Measurements from ENCODE around the gene BLNK. TPM values are rescaled to one million over a fixed set of nuclear protein-coding genes. Genes with fewer than 3 reads are reported as not detected.

The BLNK gene
- total RNA-seq, 4 donors from 2014 or later = 0.27 to 2.4 (median 1.6) TPM

DNA sequence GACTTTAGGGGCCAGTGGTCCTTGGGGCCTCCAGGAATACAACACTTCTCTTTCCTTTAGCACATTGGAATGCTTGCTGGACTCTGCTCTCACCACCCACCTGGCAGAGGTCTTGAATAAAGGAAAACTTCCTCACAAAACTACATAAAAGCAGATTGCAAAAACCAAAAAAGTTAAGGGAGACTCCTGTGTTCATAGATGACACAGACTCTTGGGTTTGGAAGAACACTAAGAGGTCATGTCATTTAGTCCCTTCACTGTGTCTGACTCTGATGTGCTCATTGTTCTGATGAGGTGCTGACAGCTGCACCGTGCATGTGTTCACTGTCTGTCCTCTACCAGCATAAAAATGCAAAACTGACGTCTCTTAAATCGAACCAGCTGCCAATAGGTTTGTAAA is 11.4 kb downstream of the BLNK start:
- peaks cover 0 to 10% (median 0%) of the 10 kb centered on the region in 3 donors for H3K4me1 ChIP-seq
- H3K27ac ChIP-seq = no peak overlapping the region
- H3K9me3 ChIP-seq = no peaks in the 10 kb centered on the region
- H3K27me3 ChIP-seq = peaks cover 6% of the 10 kb centered on the region
- no peak overlapping the region for H3K4me3 ChIP-seq
- no peak for ATAC-seq
- 80 to 94% methylated on average over 1 to 3 of the region's 3 CpGs for WGBS, 2 donors (ENCODE audit: low coverage in 1 of 2)
- no peaks in the 10 kb centered on the region for H3K36me3 ChIP-seq
- TF ChIP-seq POLR2AphosphoS5 (IDR thresholded peaks at IDR 0.05) = no peak
- no peak for TF ChIP-seq POLR2A (IDR thresholded peaks at IDR 0.05)
- TF ChIP-seq EP300 (IDR thresholded peaks at IDR 0.05) = no peak
- TF ChIP-seq, protein P1, sequence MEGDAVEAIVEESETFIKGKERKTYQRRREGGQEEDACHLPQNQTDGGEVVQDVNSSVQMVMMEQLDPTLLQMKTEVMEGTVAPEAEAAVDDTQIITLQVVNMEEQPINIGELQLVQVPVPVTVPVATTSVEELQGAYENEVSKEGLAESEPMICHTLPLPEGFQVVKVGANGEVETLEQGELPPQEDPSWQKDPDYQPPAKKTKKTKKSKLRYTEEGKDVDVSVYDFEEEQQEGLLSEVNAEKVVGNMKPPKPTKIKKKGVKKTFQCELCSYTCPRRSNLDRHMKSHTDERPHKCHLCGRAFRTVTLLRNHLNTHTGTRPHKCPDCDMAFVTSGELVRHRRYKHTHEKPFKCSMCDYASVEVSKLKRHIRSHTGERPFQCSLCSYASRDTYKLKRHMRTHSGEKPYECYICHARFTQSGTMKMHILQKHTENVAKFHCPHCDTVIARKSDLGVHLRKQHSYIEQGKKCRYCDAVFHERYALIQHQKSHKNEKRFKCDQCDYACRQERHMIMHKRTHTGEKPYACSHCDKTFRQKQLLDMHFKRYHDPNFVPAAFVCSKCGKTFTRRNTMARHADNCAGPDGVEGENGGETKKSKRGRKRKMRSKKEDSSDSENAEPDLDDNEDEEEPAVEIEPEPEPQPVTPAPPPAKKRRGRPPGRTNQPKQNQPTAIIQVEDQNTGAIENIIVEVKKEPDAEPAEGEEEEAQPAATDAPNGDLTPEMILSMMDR (IDR thresholded peaks at IDR 0.05) = no peak

DNA sequence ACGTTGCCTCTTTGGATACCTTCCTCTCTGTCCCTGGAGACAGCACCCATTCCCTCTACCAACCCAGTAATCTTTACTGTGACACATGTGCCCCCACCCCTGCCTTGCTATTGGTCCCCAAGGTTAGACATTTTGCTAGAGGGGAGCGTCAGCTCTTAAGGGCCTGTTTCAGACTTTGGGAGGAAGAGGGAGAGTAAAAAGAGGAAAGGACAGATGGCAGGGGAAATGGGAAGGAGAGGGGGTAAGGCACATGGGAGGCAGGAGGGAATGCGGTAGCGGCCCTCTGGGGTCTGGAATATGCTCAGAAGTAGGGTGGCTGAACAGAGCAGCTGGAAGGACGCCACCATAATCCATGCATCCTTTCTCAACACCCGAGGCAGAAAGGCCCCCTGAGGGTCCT is 12.2 kb downstream of the BLNK start:
- peaks cover 0 to 10% (median 0%) of the 10 kb centered on the region in 3 donors for H3K4me1 ChIP-seq
- TF ChIP-seq POLR2A (IDR thresholded peaks at IDR 0.05) (no peak), EP300 (IDR thresholded peaks at IDR 0.05) (no peak), POLR2AphosphoS5 (IDR thresholded peaks at IDR 0.05) (no peak)
- TF ChIP-seq, protein P1 (IDR thresholded peaks at IDR 0.05) = no peak
- no peaks in the 10 kb centered on the region for H3K9me3 ChIP-seq
- no peak overlapping the region for H3K4me3 ChIP-seq
- ATAC-seq = no peak
- peaks cover 6% of the 10 kb centered on the region for H3K27me3 ChIP-seq
- H3K27ac ChIP-seq = no peak overlapping the region
- 67% methylated on average over 3 to 4 of the region's 6 CpGs for WGBS, 2 donors (ENCODE audit: low coverage in 1 of 2)
- no peaks in the 10 kb centered on the region for H3K36me3 ChIP-seq

DNA sequence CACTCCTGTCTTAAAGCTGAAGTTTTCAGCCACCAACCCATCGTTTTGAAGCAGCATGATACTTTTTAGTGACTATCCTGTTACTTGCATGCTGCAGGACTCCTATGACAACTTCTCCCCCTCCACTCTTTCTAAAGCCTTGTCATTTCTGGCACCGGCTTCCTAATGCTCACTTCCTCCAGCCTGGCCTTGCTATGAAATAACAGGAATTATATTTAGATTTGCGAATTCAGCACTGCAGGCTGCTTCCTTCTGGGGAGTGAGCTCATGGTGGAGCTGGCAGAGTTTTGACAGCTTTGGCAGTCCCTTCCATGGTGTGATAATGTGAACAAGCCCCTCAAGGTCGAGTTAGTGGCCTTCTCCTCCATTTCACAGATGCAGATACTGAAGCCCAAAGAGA is 13.4 kb downstream of the BLNK start:
- 8 to 12% methylated on average over 2 to 4 of the region's 4 CpGs for WGBS, 2 donors (ENCODE audit: low coverage in 1 of 2)
- Histone ChIP-seq H3K27ac (no peak overlapping the region), H3K4me3 (no peak overlapping the region), H3K4me1 (peaks cover 0 to 10% (median 0%) of the 10 kb centered on the region in 3 donors), H3K36me3 (no peaks in the 10 kb centered on the region), H3K27me3 (peaks cover 3% of the 10 kb centered on the region), H3K9me3 (no peaks in the 10 kb centered on the region)
- ATAC-seq = peak; percentile 50
- TF ChIP-seq POLR2AphosphoS5 (IDR thresholded peaks at IDR 0.05) (no peak), POLR2A (IDR thresholded peaks at IDR 0.05) (no peak), EP300 (IDR thresholded peaks at IDR 0.05) (no peak)
- TF ChIP-seq, protein P1 (IDR thresholded peaks at IDR 0.05) = no peak

DNA sequence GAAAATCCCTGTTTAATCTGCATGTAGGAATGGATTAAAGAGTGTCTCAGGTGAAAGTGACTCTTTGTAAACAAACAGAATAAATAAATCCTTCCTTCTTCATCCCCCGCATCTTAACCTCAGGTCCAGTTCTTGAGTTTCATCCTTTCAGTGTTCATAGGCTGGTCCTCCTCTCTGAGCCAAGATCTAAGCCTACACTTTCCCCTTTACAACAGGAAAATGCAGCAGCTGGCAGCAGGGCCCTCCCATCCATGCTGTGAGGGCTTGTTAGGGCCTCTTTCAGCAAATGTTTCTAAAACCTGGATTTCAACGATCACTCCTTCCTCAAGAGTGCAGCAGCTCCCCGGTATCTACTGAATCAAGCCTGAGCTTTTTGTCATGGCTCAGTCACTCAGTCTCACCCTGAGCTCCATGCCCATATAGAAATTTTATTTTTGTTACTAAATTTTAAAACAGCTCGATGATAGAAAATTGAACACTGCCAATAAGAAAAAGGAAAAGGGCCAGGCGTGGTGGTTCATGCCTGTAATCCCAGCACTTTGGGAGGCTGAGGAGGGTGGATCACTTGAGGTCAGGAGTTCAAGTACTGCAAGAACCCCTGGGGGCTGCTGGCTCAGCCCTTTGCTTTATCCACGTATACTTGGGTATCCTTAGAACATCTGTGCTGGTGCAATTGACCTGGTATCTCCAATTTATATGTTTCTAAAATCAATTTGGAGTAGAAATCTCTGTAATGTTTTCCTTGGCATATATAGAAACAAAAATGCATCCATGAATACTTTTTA is 15.6 kb downstream of the BLNK start:
- no peaks in the 10 kb centered on the region for H3K9me3 ChIP-seq
- ATAC-seq = no peak
- peaks cover 0 to 10% (median 0%) of the 10 kb centered on the region in 3 donors for H3K4me1 ChIP-seq
- H3K36me3 ChIP-seq = no peaks in the 10 kb centered on the region
- no peaks in the 10 kb centered on the region for H3K27me3 ChIP-seq
- 57 to 72% methylated on average over 3 to 6 of the region's 6 CpGs for WGBS, 2 donors (ENCODE audit: low coverage in 1 of 2)
- no peak overlapping the region for H3K4me3 ChIP-seq
- no peak for TF ChIP-seq POLR2AphosphoS5 (IDR thresholded peaks at IDR 0.05)
- TF ChIP-seq EP300 (IDR thresholded peaks at IDR 0.05) = no peak
- TF ChIP-seq, protein P1 (IDR thresholded peaks at IDR 0.05) = no peak
- TF ChIP-seq POLR2A (IDR thresholded peaks at IDR 0.05) = no peak
- H3K27ac ChIP-seq = no peak overlapping the region

DNA sequence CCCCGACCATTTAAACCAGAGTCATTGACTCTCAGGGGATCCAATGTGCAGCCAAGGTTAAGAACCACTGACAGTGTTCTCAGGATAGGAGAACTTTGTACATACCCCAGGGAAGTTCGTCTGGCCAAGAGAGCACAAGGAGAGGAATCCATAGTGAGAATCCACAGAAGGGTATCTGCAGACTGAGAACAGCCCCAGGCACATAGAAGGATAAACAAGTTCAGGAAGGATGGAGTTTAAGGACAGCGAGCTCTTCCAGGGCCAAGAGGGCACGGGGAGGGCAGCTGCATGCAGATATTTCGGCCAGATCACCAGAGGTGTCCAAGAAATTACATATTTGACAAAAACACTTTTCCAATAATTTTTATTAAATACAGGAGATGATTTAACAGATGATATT is 16.4 kb downstream of the BLNK start:
- 83 to 85% methylated on average over 3 to 5 of the region's 5 CpGs for WGBS, 2 donors (ENCODE audit: low coverage in 1 of 2)

More for the DNA sequence above, 16.4 kb downstream of the BLNK start:
- ATAC-seq = no peak
- Histone ChIP-seq H3K27ac (no peak overlapping the region), H3K36me3 (no peaks in the 10 kb centered on the region), H3K4me3 (no peak overlapping the region), H3K4me1 (peaks cover 0 to 10% (median 0%) of the 10 kb centered on the region in 3 donors), H3K27me3 (no peaks in the 10 kb centered on the region), H3K9me3 (no peaks in the 10 kb centered on the region)
- TF ChIP-seq, protein P1 (IDR thresholded peaks at IDR 0.05) = no peak
- no peak for TF ChIP-seq POLR2A (IDR thresholded peaks at IDR 0.05)
